ENCODE measurements around the gene HSPA5. TPM values are rescaled to one million over a fixed set of nuclear protein-coding genes. Genes with fewer than 3 reads are reported as not detected.
"Not testable (repeated sequence)": the region's sequence is repeated elsewhere in the genome, so short reads cannot be mapped to it uniquely, and the experiment has no call there.

The HSPA5 gene
- total RNA-seq, 2 experiments from 2014 or later, result 276 to 280 TPM

DNA sequence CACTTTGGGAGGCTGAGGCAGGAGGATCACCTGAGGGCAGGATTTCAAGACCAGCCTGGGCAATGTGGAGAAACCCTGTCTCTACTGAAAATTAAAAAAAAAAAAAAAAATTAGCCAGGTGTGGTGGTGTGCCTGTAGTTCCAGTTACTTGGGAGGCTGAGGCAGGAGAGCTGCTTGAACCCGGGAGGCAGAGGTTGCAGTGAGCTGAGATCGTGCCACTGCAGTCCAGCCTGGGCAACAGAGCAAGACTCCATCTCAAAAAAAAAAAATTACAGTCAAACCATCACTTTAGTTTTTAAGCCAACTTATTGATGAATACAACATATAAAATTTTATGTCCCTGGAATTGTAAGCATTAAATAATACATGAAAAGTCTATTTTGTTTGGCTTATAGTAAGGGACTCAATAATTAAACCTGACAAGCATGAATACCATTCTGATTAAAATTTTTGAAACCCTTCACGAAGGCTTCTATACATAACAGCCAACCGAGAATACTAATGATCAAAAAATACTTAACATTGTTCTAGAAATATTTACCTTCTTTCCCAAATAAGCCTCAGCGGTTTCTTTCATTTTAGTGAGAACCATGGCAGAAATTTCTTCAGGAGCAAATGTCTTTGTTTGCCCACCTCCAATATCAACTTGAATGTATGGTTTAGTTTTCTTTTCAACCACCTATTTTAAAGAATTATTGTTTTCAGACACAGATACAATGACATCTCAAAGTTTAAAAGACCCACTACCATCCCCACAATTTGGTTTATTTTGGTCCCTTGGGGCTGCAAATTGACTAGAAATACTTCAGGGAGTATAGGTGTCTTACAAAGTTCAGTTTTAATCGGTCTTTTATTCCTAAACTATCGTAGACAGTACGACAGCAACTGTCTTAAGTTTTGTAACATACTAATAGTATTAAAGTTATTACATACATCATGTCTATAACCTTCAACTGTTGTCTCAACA, 1.2 kb downstream of the HSPA5 start:
- Mint-ChIP-seq H3K27me3 (no peaks in the 10 kb centered on the region), H3K4me1 (ENCODE audit: low read depth) (peaks cover 68% of the 10 kb centered on the region), H3K27ac (peak overlapping the region; percentile 98), H3K9me3 (no peaks in the 10 kb centered on the region), H3K36me3 (ENCODE audit: low read depth) (peaks cover 71% of the 10 kb centered on the region), H3K4me3 (peak overlapping the region; percentile 98)
- DNase-seq, result peak in 1 of 14 experiments; percentile 5
- H3K4me3 ChIP-seq (ENCODE audit: low read length), result peak overlapping the region; percentile 95
- H3K9me3 ChIP-seq (ENCODE audit: control insufficient read depth in 1 of 2, insufficient read depth in 1 of 2, low read length in 2 of 2), result no peaks in the 10 kb centered on the region
- peaks cover 50% of the 10 kb centered on the region for H3K36me3 ChIP-seq (ENCODE audit: insufficient read depth, low read length)
- peak overlapping the region; percentile 96 to 97 for H3K27ac ChIP-seq (ENCODE audit: low read depth in 1 of 2, low read length in 2 of 2)
- no peak for ATAC-seq (ENCODE audit: poor library complexity)
- H3K27me3 ChIP-seq (ENCODE audit: control insufficient read depth in 1 of 2, insufficient read depth in 2 of 2, low read length in 2 of 2), result no peaks in the 10 kb centered on the region
- TF ChIP-seq CTCF (IDR thresholded peaks at IDR 0.05), result no peak
- ChIA-PET POLR2A (interaction anchor here (0.6 to 3.8 kb wide), 11 partner anchors 13 to 371 kb away, joined by 3 to 119 read pairs (median 9); partner anchors contain the start of genes GAPVD1, PPP6C, RABEPK and SCAI), CTCF (no interaction called here)
- intact Hi-C loops (cut with DNase I, micrococcal nuclease), result loop anchor here (5.0 to 10.0 kb wide), 3 partner anchors 373 to 505 kb away; partner anchors contain the start of genes ARPC5L (in 1 of the 2), PBX3 (in 1 of the 2) and RPL35 (in 1 of the 2)
- H3K4me1 ChIP-seq (ENCODE audit: insufficient read depth, low read length), result peaks cover 38% of the 10 kb centered on the region

- H3K27ac ChIP-seq (ENCODE audit: low read depth in 1 of 2, low read length in 2 of 2), result no peak overlapping the region
- H3K27ac Mint-ChIP-seq, result peak overlapping the region; percentile 98
- no peaks in the 10 kb centered on the region for H3K27me3 Mint-ChIP-seq
- CTCF ChIA-PET, result no interaction called here
- H3K9me3 Mint-ChIP-seq, result no peaks in the 10 kb centered on the region
- ATAC-seq (ENCODE audit: poor library complexity) (no peak), DNase-seq (no peak)
- no peaks in the 10 kb centered on the region for H3K9me3 ChIP-seq (ENCODE audit: control insufficient read depth in 1 of 2, insufficient read depth in 1 of 2, low read length in 2 of 2)
- no peaks in the 10 kb centered on the region for H3K27me3 ChIP-seq (ENCODE audit: control insufficient read depth in 1 of 2, insufficient read depth in 2 of 2, low read length in 2 of 2)
- POLR2A ChIA-PET, result interaction anchor here (2.7 kb wide), 1 partner anchor 44 kb away, joined by 13 read pairs; no protein-coding TSS in a partner anchor
- peaks cover 71% of the 10 kb centered on the region for H3K4me1 Mint-ChIP-seq (ENCODE audit: low read depth)
- peaks cover 79% of the 10 kb centered on the region for H3K36me3 Mint-ChIP-seq (ENCODE audit: low read depth)
- no peak for TF ChIP-seq CTCF (IDR thresholded peaks at IDR 0.05)
- H3K4me1 ChIP-seq (ENCODE audit: insufficient read depth, low read length), result peaks cover 38% of the 10 kb centered on the region
- intact Hi-C loops (cut with DNase I, micrococcal nuclease), result no loop called here
- H3K4me3 Mint-ChIP-seq, result peak overlapping the region; percentile 98
- H3K4me3 ChIP-seq (ENCODE audit: low read length), result no peak overlapping the region
- H3K36me3 ChIP-seq (ENCODE audit: insufficient read depth, low read length), result peaks cover 56% of the 10 kb centered on the region
Observed at GRCh38 chr9:125238915-125239446, 2.2 kb downstream of the HSPA5 start.

DNA sequence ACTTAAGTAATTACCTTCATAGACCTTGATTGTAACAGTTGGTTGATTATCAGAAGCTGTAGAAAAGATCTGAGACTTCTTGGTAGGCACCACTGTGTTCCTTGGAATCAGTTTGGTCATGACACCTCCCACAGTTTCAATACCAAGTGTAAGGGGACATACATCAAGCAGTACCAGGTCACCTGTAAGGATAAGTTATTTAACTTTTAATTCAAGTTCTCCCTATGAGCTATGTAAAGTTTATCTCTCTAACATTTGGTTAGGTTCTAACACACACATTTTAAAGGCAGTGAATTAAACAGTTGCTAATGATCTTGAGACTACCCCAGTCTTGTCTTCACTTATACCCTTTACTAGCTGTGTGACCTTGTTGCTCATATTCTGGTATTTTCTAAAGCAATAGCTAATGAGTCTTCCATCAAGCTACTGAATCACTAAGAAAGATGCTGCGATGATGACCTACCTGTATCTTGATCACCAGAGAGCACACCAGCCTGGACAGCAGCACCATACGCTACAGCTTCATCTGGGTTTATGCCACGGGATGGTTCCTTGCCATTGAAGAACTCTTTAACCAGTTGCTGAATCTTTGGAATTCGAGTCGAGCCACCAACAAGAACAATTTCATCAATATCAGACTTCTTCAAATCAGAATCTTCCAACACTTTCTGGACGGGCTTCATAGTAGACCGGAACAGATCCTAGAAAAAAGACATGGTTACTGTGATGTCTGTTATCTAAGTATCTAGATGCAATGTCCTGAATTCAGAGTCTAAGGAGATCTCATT, 2.8 kb downstream of the HSPA5 start:
- intact Hi-C loops (cut with DNase I, micrococcal nuclease), result no loop called here
- no peak for ATAC-seq (ENCODE audit: poor library complexity)
- Histone ChIP-seq H3K27me3 (ENCODE audit: control insufficient read depth in 1 of 2, insufficient read depth in 2 of 2, low read length in 2 of 2) (no peaks in the 10 kb centered on the region), H3K27ac (ENCODE audit: low read depth in 1 of 2, low read length in 2 of 2) (peak overlapping the region in 1 of 2 donors; percentile 38), H3K36me3 (ENCODE audit: insufficient read depth, low read length) (peaks cover 59% of the 10 kb centered on the region), H3K4me3 (ENCODE audit: low read length) (no peak overlapping the region), H3K4me1 (ENCODE audit: insufficient read depth, low read length) (peaks cover 38% of the 10 kb centered on the region), H3K9me3 (ENCODE audit: control insufficient read depth in 1 of 2, insufficient read depth in 1 of 2, low read length in 2 of 2) (no peaks in the 10 kb centered on the region)
- H3K4me3 Mint-ChIP-seq, result peak overlapping the region; percentile 98
- ChIA-PET CTCF (no interaction called here), POLR2A (interaction anchor here (0.6 to 2.7 kb wide), 3 partner anchors 43 to 84 kb away, joined by 3 to 13 read pairs (median 3); no protein-coding TSS in a partner anchor)
- no peak for TF ChIP-seq CTCF (IDR thresholded peaks at IDR 0.05)
- DNase-seq, result no peak
- H3K36me3 Mint-ChIP-seq (ENCODE audit: low read depth), result peaks cover 85% of the 10 kb centered on the region
- H3K9me3 Mint-ChIP-seq, result no peaks in the 10 kb centered on the region
- peaks cover 71% of the 10 kb centered on the region for H3K4me1 Mint-ChIP-seq (ENCODE audit: low read depth)
- H3K27ac Mint-ChIP-seq, result peak overlapping the region; percentile 98
- H3K27me3 Mint-ChIP-seq, result no peaks in the 10 kb centered on the region

- CTCF ChIA-PET, result interaction anchor here (0.6 kb wide), 1 partner anchor 54 kb away, joined by 3 read pairs; no protein-coding TSS in a partner anchor
- ATAC-seq (ENCODE audit: poor library complexity); intact Hi-C loops (cut with DNase I, micrococcal nuclease); H3K9me3 ChIP-seq (ENCODE audit: control insufficient read depth in 1 of 2, insufficient read depth in 1 of 2, low read length in 2 of 2); H3K27me3 Mint-ChIP-seq; H3K4me3 ChIP-seq (ENCODE audit: low read length); H3K27ac ChIP-seq (ENCODE audit: low read depth in 1 of 2, low read length in 2 of 2); H3K9me3 Mint-ChIP-seq; DNase-seq; H3K27me3 ChIP-seq (ENCODE audit: control insufficient read depth in 1 of 2, insufficient read depth in 2 of 2, low read length in 2 of 2): not testable (repeated sequence)
- Mint-ChIP-seq H3K27ac (peak overlapping the region; percentile 98), H3K36me3 (ENCODE audit: low read depth) (peaks cover 88% of the 10 kb centered on the region), H3K4me3 (peak overlapping the region; percentile 25), H3K4me1 (ENCODE audit: low read depth) (peaks cover 63% of the 10 kb centered on the region)
- Histone ChIP-seq H3K4me1 (ENCODE audit: insufficient read depth, low read length) (peaks cover 28% of the 10 kb centered on the region), H3K36me3 (ENCODE audit: insufficient read depth, low read length) (peaks cover 64% of the 10 kb centered on the region)
- POLR2A ChIA-PET, result interaction anchor here (0.6 to 2.7 kb wide), 2 partner anchors 42 to 638 kb away, joined by 3 to 13 read pairs; no protein-coding TSS in a partner anchor
Observed at GRCh38 chr9:125236520-125237159, 4.5 kb downstream of the HSPA5 start.
